SHP77 (cell line): ENCODE results near the gene MCTP1.

Source experiments
- DNase-seq, 2 experiments: peaks; one replicate each; lab custom pipeline; 2025; lab: John Stamatoyannopoulos, UW

MCTP1 gene

DNA sequence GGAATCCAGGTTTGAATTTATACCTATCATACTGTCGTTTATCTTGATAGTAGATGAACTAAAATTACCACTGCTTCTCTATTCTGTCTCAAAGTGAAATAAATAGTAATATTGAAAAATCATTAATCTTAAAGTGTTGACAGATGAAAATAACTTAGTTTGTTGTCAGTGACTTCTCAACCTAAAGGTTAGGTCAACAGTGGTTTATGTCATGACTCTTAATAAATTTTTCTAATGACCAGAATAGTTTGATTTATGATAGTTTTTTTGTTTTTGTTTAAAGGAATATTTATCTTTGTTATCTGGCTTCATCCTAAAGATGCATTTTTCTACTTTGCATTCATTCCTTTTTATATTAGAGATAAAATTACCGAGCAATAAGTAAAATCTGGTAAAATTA is 585.3 kb downstream of the MCTP1 start:
- no peak for DNase-seq

DNA sequence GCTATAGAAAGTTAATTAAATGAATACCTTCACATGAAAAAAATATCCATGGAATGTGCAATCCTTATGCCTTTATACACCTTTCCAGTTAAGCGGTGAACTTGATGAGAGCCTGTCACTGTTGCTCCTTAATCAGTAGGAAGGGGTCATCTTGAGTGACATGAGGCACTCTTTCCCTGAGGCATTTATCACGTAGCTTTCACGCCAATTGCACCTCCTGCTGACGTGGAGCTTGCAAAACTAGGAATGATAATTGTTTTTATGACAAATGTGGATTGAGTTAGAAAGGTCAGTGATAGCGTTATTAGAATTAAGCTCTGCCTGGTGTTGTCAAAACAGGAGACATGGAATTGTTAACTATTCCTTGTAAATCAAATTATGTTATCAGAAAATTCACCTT is 586.7 kb downstream of the MCTP1 start:
- no peak for DNase-seq

DNA sequence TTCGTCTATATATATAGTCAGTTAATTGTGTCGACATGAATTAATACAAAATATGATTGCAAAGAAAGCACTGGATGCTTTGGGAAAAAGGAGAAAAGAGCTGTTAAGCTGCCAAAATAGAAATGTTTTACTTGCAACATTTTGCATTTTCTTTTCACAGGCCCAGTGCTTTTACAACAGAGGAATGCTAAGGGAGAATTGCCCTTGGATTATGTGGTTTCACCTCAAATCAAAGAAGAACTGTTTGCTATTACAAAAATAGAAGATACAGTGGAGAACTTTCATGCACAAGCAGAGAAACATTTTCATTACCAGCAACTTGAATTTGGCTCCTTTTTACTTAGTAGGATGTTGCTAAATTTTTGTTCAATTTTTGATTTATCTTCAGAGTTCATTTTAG is 590.2 kb downstream of the MCTP1 start:
- DNase-seq: no peak

DNA sequence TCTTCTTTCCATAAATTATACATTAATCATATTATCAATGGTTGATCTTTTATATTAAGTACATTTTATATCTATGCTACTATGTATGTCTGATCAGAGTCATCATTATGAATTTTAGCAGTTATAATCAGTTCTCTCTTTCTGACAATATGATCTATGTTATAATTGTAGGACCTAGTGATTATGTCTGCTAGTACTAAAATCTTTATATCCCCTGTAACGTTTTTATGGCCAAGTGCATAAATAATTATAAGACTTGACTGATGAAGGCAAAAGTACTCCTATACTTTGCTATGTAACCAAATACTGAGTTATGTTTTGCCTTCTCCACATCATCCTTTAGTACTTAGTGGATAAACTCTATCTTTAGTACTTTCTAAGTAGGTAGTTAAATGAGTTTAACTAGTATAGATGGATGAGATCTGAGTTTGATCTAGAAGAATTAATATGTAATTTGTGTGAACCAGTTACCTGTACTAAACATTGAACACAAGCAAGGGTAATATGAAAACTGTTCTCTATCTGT is 591.0 kb downstream of the MCTP1 start:
- no peak for DNase-seq

GRCh38 chr5:94693043-94693822 is 591.7 kb downstream of the MCTP1 start:
- peak; percentile 27 to 28 for DNase-seq

GRCh38 chr5:94692581-94692980 is 592.3 kb downstream of the MCTP1 start:
- no peak for DNase-seq

- peak; percentile 66 to 85 for DNase-seq
These were observed 592.9 kb downstream of the MCTP1 start for GRCh38 chr5:94691949-94692348.

DNA sequence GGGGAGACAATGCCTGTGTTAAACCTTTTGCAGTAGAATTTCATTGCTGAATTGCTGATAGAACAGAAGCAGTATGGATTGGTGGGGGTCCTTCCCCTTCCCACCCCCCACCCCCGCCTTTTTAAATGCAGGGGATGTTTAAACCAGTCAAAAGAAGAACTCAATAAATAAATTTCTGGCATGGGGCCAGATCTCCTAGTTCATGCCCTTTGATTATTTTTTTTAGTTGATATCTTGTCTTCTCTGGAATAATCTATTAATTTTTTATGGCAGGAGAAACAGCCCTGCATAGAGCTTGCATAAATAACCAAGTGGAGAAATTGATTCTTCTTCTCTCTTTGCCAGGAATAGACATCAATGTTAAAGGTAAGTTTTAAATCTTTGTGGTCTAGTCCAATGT is 593.6 kb downstream of the MCTP1 start:
- DNase-seq: no peak

- DNase-seq: peak; percentile 6 to 21
These were observed 594.1 kb downstream of the MCTP1 start for GRCh38 chr5:94690778-94691177.

- DNase-seq: no peak
These were observed 595.0 kb downstream of the MCTP1 start for GRCh38 chr5:94689908-94690307.

DNA sequence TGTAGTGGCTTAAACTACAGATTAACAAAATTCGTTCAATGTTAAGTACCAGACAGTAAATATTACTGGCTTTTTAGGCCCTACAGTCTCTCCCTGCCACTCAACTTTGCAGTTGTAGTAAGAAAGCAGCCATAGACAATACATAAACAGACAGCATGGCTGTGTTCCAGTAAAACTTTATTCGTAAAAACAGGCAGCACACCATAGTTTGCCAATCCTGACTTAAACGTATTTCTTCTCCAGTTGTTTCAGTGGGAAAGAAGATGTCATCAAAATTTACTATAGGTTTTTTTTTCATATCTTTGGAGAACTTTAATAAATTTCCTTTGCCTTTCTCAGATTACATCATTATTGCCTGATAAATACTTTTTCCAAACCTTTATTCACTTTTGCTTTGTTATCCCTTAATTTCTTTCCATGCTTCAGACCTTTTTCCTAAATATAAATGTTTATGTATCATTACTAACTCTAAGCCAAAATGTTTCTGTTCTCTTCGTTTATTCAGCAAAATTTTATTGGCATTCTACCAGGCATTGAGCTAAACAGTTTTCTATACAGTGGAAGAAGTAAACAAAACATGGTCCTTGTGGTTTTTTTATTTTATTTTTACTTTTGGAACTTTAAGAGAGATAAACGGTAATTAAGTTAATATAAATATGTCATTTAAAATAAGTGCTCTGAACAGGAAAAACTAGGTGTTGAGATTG is 601.9 kb downstream of the MCTP1 start:
- no peak for DNase-seq

GRCh38 chr5:94675965-94676618 is 608.8 kb downstream of the MCTP1 start:
- DNase-seq: no peak

GRCh38 chr5:94674490-94675382 is 610.2 kb downstream of the MCTP1 start:
- no peak for DNase-seq

DNA sequence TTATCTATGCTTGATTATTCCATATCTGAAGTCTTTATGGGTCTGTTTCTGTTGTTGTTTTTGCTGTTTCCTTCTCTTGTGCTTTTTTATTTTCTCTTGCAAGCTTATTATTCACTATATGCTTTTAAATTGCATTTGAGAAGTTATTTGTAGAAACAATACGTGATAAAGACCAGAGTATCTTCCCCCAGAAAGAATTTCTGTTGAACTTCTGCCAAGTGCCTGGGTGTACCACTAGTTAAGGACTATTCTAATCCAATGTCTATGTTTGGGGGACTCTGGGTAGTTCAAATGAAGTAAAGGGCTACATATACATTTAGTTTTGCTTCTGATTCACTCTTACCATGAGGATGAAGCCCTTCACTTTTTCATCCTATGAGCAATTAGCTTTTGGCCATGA is 612.1 kb downstream of the MCTP1 start:
- no peak for DNase-seq

GRCh38 chr5:94670726-94671125 is 614.2 kb downstream of the MCTP1 start:
- DNase-seq: no peak

GRCh38 chr5:94667937-94668336 is 617.0 kb downstream of the MCTP1 start:
- no peak for DNase-seq

- DNase-seq: no peak
These were observed 623.8 kb downstream of the MCTP1 start for GRCh38 chr5:94661086-94661485.

DNA sequence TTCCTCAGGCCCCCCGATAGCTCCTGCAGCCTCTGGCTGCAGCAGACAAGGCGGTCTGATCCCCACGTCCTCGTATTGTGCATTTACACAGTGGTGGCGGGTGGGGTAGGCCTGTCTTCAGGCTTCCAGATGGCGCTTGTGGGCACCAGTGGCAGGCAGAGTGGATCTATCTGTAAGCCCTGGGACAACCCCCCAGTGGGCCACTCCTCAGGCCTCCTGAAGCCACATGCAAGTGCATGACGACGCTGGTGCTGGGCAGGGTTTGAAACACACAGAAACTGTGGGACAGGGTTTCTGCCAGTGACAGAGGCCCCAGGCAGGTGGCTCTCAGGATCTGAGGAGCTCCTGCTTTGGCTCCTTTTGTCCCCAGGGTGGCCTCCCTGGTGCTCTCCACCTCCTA is 624.4 kb downstream of the MCTP1 start:
- DNase-seq: no peak

DNA sequence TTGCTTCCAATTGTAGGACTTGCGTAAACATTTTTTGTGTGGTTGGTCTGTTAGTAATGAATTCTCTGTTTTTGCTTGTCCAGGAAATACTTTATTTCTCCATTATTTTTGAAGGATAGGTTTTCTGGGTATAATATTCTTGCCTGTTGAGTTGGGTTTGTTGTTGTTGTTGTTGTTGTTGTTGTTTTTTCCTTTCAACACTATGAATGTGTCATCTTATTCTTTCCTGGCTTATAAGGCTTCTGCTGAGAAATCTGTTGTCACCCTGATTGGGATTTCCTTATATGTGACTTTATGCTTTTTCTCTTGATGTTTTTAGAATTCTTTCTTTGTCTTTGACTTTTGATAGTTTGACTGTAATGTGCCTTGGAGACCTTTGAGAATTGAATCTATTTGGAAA is 626.6 kb downstream of the MCTP1 start:
- DNase-seq: no peak
